Fibroblast of lung (primary cell): ENCODE measurements around the gene PKD1L1. TPM values are rescaled to one million over a fixed set of nuclear protein-coding genes. Genes with fewer than 3 reads are reported as not detected.

ENCODE experiments used
- DNase-seq, 2 donors: peaks; one replicate each; pipeline versions ENCODE4 v3.0.0 to v3.0.0-alpha.2; 2010; ENCODE audit warnings: low read depth in 2 of 2
- H2AFZ ChIP-seq: 2 replicates; pipeline ENCODE4 v1.5.1; 2012; ENCODE audit warnings: low read length, control low read depth, inconsistent platforms
- H3K27ac ChIP-seq: 2 replicates; pipeline ENCODE4 v1.5.1; 2011; ENCODE audit warnings: low read length, control low read depth; ENCODE audit not compliant: insufficient read depth
- H3K27me3 ChIP-seq: 2 replicates; pipeline ENCODE4 v1.5.1; 2011; ENCODE audit warnings: mild to moderate bottlenecking, low read length; ENCODE audit not compliant: control insufficient read depth, insufficient read depth
- H3K36me3 ChIP-seq: 2 replicates; pipeline ENCODE4 v1.5.1; 2011; ENCODE audit warnings: low read length; ENCODE audit not compliant: control insufficient read depth, insufficient read depth
- H3K4me1 ChIP-seq: 2 replicates; pipeline ENCODE4 v1.5.1; 2011; ENCODE audit warnings: low read length; ENCODE audit not compliant: control insufficient read depth, insufficient read depth; ENCODE audit errors: extremely low read depth
- H3K4me2 ChIP-seq: 2 replicates; pipeline ENCODE4 v1.5.1; 2011; ENCODE audit warnings: low read length, control low read depth; ENCODE audit not compliant: insufficient read depth; ENCODE audit errors: extremely low read depth
- H3K4me3 ChIP-seq, 4 experiments: fragments of 200-600 bp in 1 of 4; sonication (generic) in 1 of 4; replicated peaks in 1 of 4; 2 replicates each; pipeline ENCODE4 v1.5.1; 2011 to 2016; ENCODE audit warnings: low read length in 4 of 4, low read depth in 3 of 4, mild to moderate bottlenecking in 3 of 4, control low read depth in 2 of 4, inconsistent platforms in 1 of 4, mixed read lengths in 1 of 4; ENCODE audit not compliant: insufficient read depth in 1 of 4; ENCODE audit errors: control extremely low read depth in 1 of 4
- H3K79me2 ChIP-seq: 2 replicates; pipeline ENCODE4 v1.5.1; 2012; ENCODE audit warnings: mild to moderate bottlenecking, low read length, inconsistent platforms; ENCODE audit not compliant: control insufficient read depth, insufficient read depth
- H3K9ac ChIP-seq: 2 replicates; pipeline ENCODE4 v1.5.1; 2011; ENCODE audit warnings: mild to moderate bottlenecking, low read length, control low read depth; ENCODE audit not compliant: insufficient read depth
- H3K9me3 ChIP-seq: 2 replicates; pipeline ENCODE4 v1.5.1; 2012; ENCODE audit warnings: low read depth, low read length; ENCODE audit not compliant: control insufficient read depth, insufficient read depth
- H4K20me1 ChIP-seq: 2 replicates; pipeline ENCODE4 v1.5.1; 2011; ENCODE audit warnings: low read length; ENCODE audit not compliant: control insufficient read depth, insufficient read depth; ENCODE audit errors: extremely low read depth
- EZH2 ChIP-seq: IDR thresholded peaks from 2 replicates; pipeline ENCODE4 v1.5.1; 2012; ENCODE audit warnings: low read length, control low read depth, mild to moderate bottlenecking; ENCODE audit errors: missing control alignments
- polyA plus RNA-seq, 2 donors: library from polyadenylated mRNA; depleted of rRNA in 1 of 2; stranded (reverse) in 1 of 2; unstranded in 1 of 2; fragments of >200 nt; gene quantifications; 2 replicates each; pipeline ENCODE4 v1.2.1, GENCODE V29; 2011 to 2012; ENCODE audit warnings: missing spikeins in 1 of 2
- total RNA-seq: library from RNA; depleted of rRNA; stranded (reverse); fragments of >200 nt; gene quantifications from 2 replicates; pipeline ENCODE4 v1.2.1, GENCODE V29; 2014
- TF ChIP-seq, protein P1 (sequence below), 2 donors: IDR thresholded peaks in 1 of 2; conservative IDR thresholded peaks in 1 of 2; 1 replicate in 1 of 2; 2 replicates in 1 of 2; pipeline ENCODE4 v1.5.1; 2011 to 2012; ENCODE audit warnings: low read length in 2 of 2, control low read depth in 1 of 2, inconsistent platforms in 1 of 2, low read depth in 1 of 2, mild to moderate bottlenecking in 1 of 2

PKD1L1 gene
- total and polyA plus RNA-seq, 2 donors (not counting 1 experiment from before 2014, with no cell fraction given) = under 0.01 to 0.12 TPM

DNA sequence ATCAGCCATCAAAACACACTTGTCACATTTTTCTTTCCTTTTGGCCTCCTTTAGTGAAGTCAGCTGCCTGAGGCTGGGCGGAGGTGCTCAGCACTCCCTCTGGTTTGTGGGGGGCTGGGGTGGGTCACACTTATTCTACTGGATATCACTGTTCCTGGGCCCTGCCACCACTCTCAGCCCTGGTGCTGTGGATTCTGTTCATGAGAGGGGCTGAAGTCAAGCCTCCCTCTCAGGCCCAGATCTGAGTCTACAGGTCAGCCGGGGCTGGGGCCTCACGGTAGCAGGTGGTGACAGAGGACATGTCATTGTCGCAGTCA is 185.6 kb downstream of the PKD1L1 start:
- Histone ChIP-seq H3K36me3 (no peaks in the 10 kb centered on the region), H3K9ac (no peak overlapping the region), H2AFZ (no peak overlapping the region), H3K4me3 (no peak overlapping the region), H3K4me2 (peak overlapping the region; percentile 15), H3K79me2 (no peaks in the 10 kb centered on the region), H3K27me3 (no peaks in the 10 kb centered on the region), H3K4me1 (peaks cover 24% of the 10 kb centered on the region), H3K9me3 (no peaks in the 10 kb centered on the region), H3K27ac (peak overlapping the region; percentile 90), H4K20me1 (no peaks in the 10 kb centered on the region)
- TF ChIP-seq, protein P1, sequence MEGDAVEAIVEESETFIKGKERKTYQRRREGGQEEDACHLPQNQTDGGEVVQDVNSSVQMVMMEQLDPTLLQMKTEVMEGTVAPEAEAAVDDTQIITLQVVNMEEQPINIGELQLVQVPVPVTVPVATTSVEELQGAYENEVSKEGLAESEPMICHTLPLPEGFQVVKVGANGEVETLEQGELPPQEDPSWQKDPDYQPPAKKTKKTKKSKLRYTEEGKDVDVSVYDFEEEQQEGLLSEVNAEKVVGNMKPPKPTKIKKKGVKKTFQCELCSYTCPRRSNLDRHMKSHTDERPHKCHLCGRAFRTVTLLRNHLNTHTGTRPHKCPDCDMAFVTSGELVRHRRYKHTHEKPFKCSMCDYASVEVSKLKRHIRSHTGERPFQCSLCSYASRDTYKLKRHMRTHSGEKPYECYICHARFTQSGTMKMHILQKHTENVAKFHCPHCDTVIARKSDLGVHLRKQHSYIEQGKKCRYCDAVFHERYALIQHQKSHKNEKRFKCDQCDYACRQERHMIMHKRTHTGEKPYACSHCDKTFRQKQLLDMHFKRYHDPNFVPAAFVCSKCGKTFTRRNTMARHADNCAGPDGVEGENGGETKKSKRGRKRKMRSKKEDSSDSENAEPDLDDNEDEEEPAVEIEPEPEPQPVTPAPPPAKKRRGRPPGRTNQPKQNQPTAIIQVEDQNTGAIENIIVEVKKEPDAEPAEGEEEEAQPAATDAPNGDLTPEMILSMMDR (conservative IDR thresholded peaks at IDR 0.05 in 1 of 2, IDR thresholded peaks at IDR 0.05 in 1 of 2; ENCODE audit: low read depth in 1 of 2, low read length in 2 of 2) = no peak
- no peak for TF ChIP-seq EZH2
- DNase-seq = no peak

DNA sequence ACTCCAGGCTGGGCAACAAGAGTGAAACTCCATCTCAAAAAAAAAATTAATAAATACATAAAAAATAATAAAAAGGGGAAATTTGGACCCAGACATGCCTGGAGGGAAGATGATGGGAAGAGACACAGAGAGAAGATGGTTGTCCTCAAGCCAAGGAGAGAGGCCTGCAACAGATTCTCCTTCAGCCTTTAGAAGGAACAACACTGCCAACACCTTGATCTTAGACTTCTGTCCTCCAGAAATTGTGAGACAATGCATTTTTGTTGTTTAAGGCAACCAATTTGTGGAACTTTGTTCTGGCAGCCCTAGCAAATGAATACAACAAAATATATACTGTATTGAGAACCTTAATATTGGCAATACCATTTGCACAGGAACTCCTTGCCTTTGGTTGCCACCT is 186.1 kb downstream of the PKD1L1 start:
- H3K4me3 ChIP-seq = no peak overlapping the region
- no peaks in the 10 kb centered on the region for H3K79me2 ChIP-seq
- no peak overlapping the region for H2AFZ ChIP-seq
- no peaks in the 10 kb centered on the region for H3K36me3 ChIP-seq
- H3K9ac ChIP-seq = no peak overlapping the region
- TF ChIP-seq, protein P1 (conservative IDR thresholded peaks at IDR 0.05 in 1 of 2, IDR thresholded peaks at IDR 0.05 in 1 of 2; ENCODE audit: low read depth in 1 of 2, low read length in 2 of 2) = no peak
- TF ChIP-seq EZH2 = no peak
- H3K9me3 ChIP-seq = no peaks in the 10 kb centered on the region
- H4K20me1 ChIP-seq = no peaks in the 10 kb centered on the region
- peaks cover 28% of the 10 kb centered on the region for H3K4me1 ChIP-seq
- peak overlapping the region; percentile 90 for H3K27ac ChIP-seq
- no peak overlapping the region for H3K4me2 ChIP-seq
- H3K27me3 ChIP-seq = no peaks in the 10 kb centered on the region
- no peak for DNase-seq

DNA sequence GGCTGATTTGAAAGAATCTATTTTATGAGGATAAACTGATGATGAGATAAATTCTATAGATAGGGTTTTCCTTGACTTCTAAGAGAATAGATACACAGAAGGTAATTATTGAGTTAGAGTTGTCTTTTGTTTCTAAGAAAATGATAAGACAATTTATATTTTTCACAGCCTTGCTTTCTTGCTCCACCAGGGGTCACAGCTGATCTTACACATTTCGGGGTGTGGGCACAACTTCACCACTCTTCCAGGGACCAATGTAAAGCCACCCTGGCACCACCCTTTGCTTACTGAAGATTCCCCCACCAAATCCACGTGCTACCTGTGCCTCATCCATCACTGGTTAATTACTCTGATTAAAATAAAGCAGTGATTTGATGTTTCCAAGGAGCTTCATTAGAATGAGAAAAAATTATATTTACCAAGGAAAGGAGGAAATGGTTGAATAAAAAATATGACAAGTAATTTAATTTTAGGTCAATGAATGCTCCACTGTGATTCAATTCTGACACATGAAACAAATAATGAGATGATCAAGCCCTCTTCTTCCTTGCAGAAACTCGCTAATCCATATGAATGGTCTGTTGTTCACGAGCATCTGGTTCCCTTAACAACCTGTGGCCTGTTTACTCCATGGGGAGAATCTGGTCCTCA is 189.1 kb downstream of the PKD1L1 start:
- no peaks in the 10 kb centered on the region for H3K36me3 ChIP-seq
- no peak overlapping the region for H3K9ac ChIP-seq
- H3K9me3 ChIP-seq = no peaks in the 10 kb centered on the region
- no peaks in the 10 kb centered on the region for H3K79me2 ChIP-seq
- peaks cover 25% of the 10 kb centered on the region for H3K4me1 ChIP-seq
- peak in 1 of 2 donors; percentile 52 for DNase-seq
- H3K4me2 ChIP-seq = no peak overlapping the region
- TF ChIP-seq EZH2 = no peak
- TF ChIP-seq, protein P1 (conservative IDR thresholded peaks at IDR 0.05 in 1 of 2, IDR thresholded peaks at IDR 0.05 in 1 of 2; ENCODE audit: low read depth in 1 of 2, low read length in 2 of 2) = peak; percentile 21 to 40
- no peaks in the 10 kb centered on the region for H4K20me1 ChIP-seq
- H3K27ac ChIP-seq = peak overlapping the region; percentile 82
- H2AFZ ChIP-seq = no peak overlapping the region
- H3K27me3 ChIP-seq = no peaks in the 10 kb centered on the region
- H3K4me3 ChIP-seq = no peak overlapping the region
